Adipocyte (in vitro differentiated cells): ENCODE measurements around the gene PLCB4.
A peak's percentile ranks its signal among the peaks of the same experiment; 100 is the strongest.
"Not testable (repeated sequence)": the region's sequence is repeated elsewhere in the genome, so short reads cannot be mapped to it uniquely, and the experiment has no call there.

Experiments
- DNase-seq: peaks from one replicate; pipeline ENCODE4 v3.0.0-alpha.2; 2015; ENCODE audit warnings: low read depth
- H3K27me3 ChIP-seq: replicated peaks from 2 replicates; pipeline ENCODE4 v1.7.0; 2013; ENCODE audit warnings: mild to moderate bottlenecking, low read length, moderate library complexity; ENCODE audit not compliant: control insufficient read depth, insufficient read depth
- H3K36me3 ChIP-seq: 2 replicates; pipeline ENCODE4 v1.7.0; 2013; ENCODE audit warnings: low read length, mild to moderate bottlenecking, moderate library complexity; ENCODE audit not compliant: control insufficient read depth, insufficient read depth, severe bottlenecking
- H3K4me1 ChIP-seq: 2 replicates; pipeline ENCODE4 v1.7.0; 2013; ENCODE audit warnings: mild to moderate bottlenecking, low read length, moderate library complexity; ENCODE audit not compliant: control insufficient read depth, insufficient read depth
- H3K4me3 ChIP-seq: 2 replicates; pipeline ENCODE4 v1.7.0; 2013; ENCODE audit warnings: mild to moderate bottlenecking, low read length, moderate library complexity
- H3K9ac ChIP-seq: 2 replicates; pipeline ENCODE4 v1.7.0; 2013; ENCODE audit warnings: mild to moderate bottlenecking, low read length, moderate library complexity
- H3K9me3 ChIP-seq: 2 replicates; pipeline ENCODE4 v1.7.0; 2013; ENCODE audit warnings: mild to moderate bottlenecking, low read length, moderate library complexity; ENCODE audit not compliant: control insufficient read depth

Gene PLCB4

GRCh38 chr20:9367328-9367727 lies 298.4 kb downstream of the PLCB4 start:
- Histone ChIP-seq H3K9me3 (no peaks in the 10 kb centered on the region), H3K4me1 (no peaks in the 10 kb centered on the region), H3K4me3 (no peak overlapping the region), H3K27me3 (no peaks in the 10 kb centered on the region), H3K9ac (no peak overlapping the region), H3K36me3 (no peaks in the 10 kb centered on the region)
- DNase-seq, result no peak

- no peaks in the 10 kb centered on the region for H3K36me3 ChIP-seq
- H3K9me3 ChIP-seq, result no peaks in the 10 kb centered on the region
These were observed 298.9 kb downstream of the PLCB4 start for GRCh38 chr20:9367746-9368145.

GRCh38 chr20:9368893-9369292 lies 300.0 kb downstream of the PLCB4 start:
- Histone ChIP-seq H3K9me3 (no peaks in the 10 kb centered on the region), H3K4me3 (no peak overlapping the region), H3K4me1 (no peaks in the 10 kb centered on the region), H3K9ac (no peak overlapping the region), H3K36me3 (no peaks in the 10 kb centered on the region), H3K27me3 (no peaks in the 10 kb centered on the region)
- no peak for DNase-seq

More at GRCh38 chr20:9367746-9368145, 298.9 kb downstream of the PLCB4 start:
- Histone ChIP-seq H3K4me1 (no peaks in the 10 kb centered on the region), H3K27me3 (no peaks in the 10 kb centered on the region), H3K9ac (no peak overlapping the region), H3K4me3 (no peak overlapping the region)
- no peak for DNase-seq

GRCh38 chr20:9369557-9369956 lies 300.7 kb downstream of the PLCB4 start:
- no peaks in the 10 kb centered on the region for H3K4me1 ChIP-seq
- no peak overlapping the region for H3K4me3 ChIP-seq
- no peaks in the 10 kb centered on the region for H3K36me3 ChIP-seq
- no peak overlapping the region for H3K9ac ChIP-seq
- H3K27me3 ChIP-seq, result no peaks in the 10 kb centered on the region
- DNase-seq, result no peak
- no peaks in the 10 kb centered on the region for H3K9me3 ChIP-seq

GRCh38 chr20:9374072-9374471 lies 305.2 kb downstream of the PLCB4 start:
- Histone ChIP-seq H3K9ac (no peak overlapping the region), H3K4me1 (no peaks in the 10 kb centered on the region), H3K27me3 (no peaks in the 10 kb centered on the region), H3K9me3 (no peaks in the 10 kb centered on the region), H3K4me3 (no peak overlapping the region), H3K36me3 (no peaks in the 10 kb centered on the region)
- peak; percentile 86 for DNase-seq

- H3K9me3 ChIP-seq, result no peaks in the 10 kb centered on the region
- H3K9ac ChIP-seq, result no peak overlapping the region
- no peak overlapping the region for H3K4me3 ChIP-seq
- peak; percentile 66 for DNase-seq
- no peaks in the 10 kb centered on the region for H3K36me3 ChIP-seq
- H3K4me1 ChIP-seq, result no peaks in the 10 kb centered on the region
- no peaks in the 10 kb centered on the region for H3K27me3 ChIP-seq
These were observed 305.6 kb downstream of the PLCB4 start for GRCh38 chr20:9374480-9374879.

GRCh38 chr20:9375221-9375681 lies 306.4 kb downstream of the PLCB4 start:
- H3K4me1 ChIP-seq, result no peaks in the 10 kb centered on the region
- no peak overlapping the region for H3K4me3 ChIP-seq
- H3K36me3 ChIP-seq, result no peaks in the 10 kb centered on the region
- no peak overlapping the region for H3K9ac ChIP-seq
- no peaks in the 10 kb centered on the region for H3K9me3 ChIP-seq
- peak; percentile 75 for DNase-seq
- no peaks in the 10 kb centered on the region for H3K27me3 ChIP-seq

- Histone ChIP-seq H3K36me3 (no peaks in the 10 kb centered on the region), H3K4me3 (no peak overlapping the region), H3K9ac (no peak overlapping the region), H3K9me3 (no peaks in the 10 kb centered on the region), H3K4me1 (no peaks in the 10 kb centered on the region), H3K27me3 (no peaks in the 10 kb centered on the region)
- DNase-seq, result no peak
These were observed 308.1 kb downstream of the PLCB4 start for GRCh38 chr20:9377007-9377406.

GRCh38 chr20:9385345-9386310 lies 316.7 kb downstream of the PLCB4 start:
- not testable (repeated sequence) for DNase-seq, H3K4me1 ChIP-seq, H3K27me3 ChIP-seq, H3K4me3 ChIP-seq, H3K36me3 ChIP-seq, H3K9me3 ChIP-seq, H3K9ac ChIP-seq

- Histone ChIP-seq H3K9me3 (no peaks in the 10 kb centered on the region), H3K9ac (no peak overlapping the region), H3K4me1 (peaks cover 10% of the 10 kb centered on the region), H3K4me3 (no peak overlapping the region), H3K27me3 (no peaks in the 10 kb centered on the region), H3K36me3 (no peaks in the 10 kb centered on the region)
- DNase-seq, result no peak
These were observed 319.4 kb downstream of the PLCB4 start for GRCh38 chr20:9388160-9388812.

GRCh38 chr20:9388813-9389161 lies 319.9 kb downstream of the PLCB4 start:
- Histone ChIP-seq H3K27me3 (no peaks in the 10 kb centered on the region), H3K9ac (no peak overlapping the region)
- DNase-seq, result no peak

More at GRCh38 chr20:9388813-9389161, 319.9 kb downstream of the PLCB4 start:
- Histone ChIP-seq H3K4me1 (peaks cover 10% of the 10 kb centered on the region), H3K36me3 (no peaks in the 10 kb centered on the region), H3K4me3 (no peak overlapping the region), H3K9me3 (no peaks in the 10 kb centered on the region)
